Right forelimb (tissue), 1 donor: ENCODE measurements around the gene NYAP2.

Experiments used
- DNase-seq: peaks from one replicate; pipeline ENCODE4 v3.0.0-alpha.2; 2018

The NYAP2 gene

GRCh38 chr2:225487878-225488416 is 88.4 kb downstream of the NYAP2 start:
- DNase-seq: no peak

- no peak for DNase-seq
Observed at GRCh38 chr2:225488743-225489142, 89.2 kb downstream of the NYAP2 start.

GRCh38 chr2:225493420-225494099 is 94.0 kb downstream of the NYAP2 start:
- DNase-seq: no peak

- DNase-seq: no peak
Observed at GRCh38 chr2:225494100-225494459, 94.6 kb downstream of the NYAP2 start.

- no peak for DNase-seq
Observed at GRCh38 chr2:225495706-225496105, 96.2 kb downstream of the NYAP2 start.

GRCh38 chr2:225496568-225496967 is 97.1 kb downstream of the NYAP2 start:
- DNase-seq: no peak

- DNase-seq: no peak
Observed at GRCh38 chr2:225497166-225497565, 97.7 kb downstream of the NYAP2 start.

GRCh38 chr2:225501022-225501421 is 101.5 kb downstream of the NYAP2 start:
- no peak for DNase-seq

GRCh38 chr2:225502971-225503370 is 103.5 kb downstream of the NYAP2 start:
- no peak for DNase-seq

GRCh38 chr2:225510796-225511195 is 111.3 kb downstream of the NYAP2 start:
- DNase-seq: no peak

- DNase-seq: no peak
Observed at GRCh38 chr2:225512469-225512868, 113.0 kb downstream of the NYAP2 start.

GRCh38 chr2:225512876-225513540 is 113.5 kb downstream of the NYAP2 start:
- no peak for DNase-seq

- no peak for DNase-seq
Observed at GRCh38 chr2:225515033-225515432, 115.5 kb downstream of the NYAP2 start.

GRCh38 chr2:225526760-225527390 is 127.4 kb downstream of the NYAP2 start:
- DNase-seq: no peak

GRCh38 chr2:225531559-225531958 is 132.0 kb downstream of the NYAP2 start:
- no peak for DNase-seq

GRCh38 chr2:225532096-225532495 is 132.6 kb downstream of the NYAP2 start:
- DNase-seq: no peak

- DNase-seq: no peak
Observed at GRCh38 chr2:225534037-225534436, 134.5 kb downstream of the NYAP2 start.

GRCh38 chr2:225534697-225535096 is 135.2 kb downstream of the NYAP2 start:
- no peak for DNase-seq

GRCh38 chr2:225536036-225536435 is 136.5 kb downstream of the NYAP2 start:
- DNase-seq: no peak

GRCh38 chr2:225543626-225544025 is 144.1 kb downstream of the NYAP2 start:
- no peak for DNase-seq

- no peak for DNase-seq
Observed at GRCh38 chr2:225556461-225556860, 157.0 kb downstream of the NYAP2 start.

GRCh38 chr2:225558399-225559071 is 159.0 kb downstream of the NYAP2 start:
- DNase-seq: no peak

GRCh38 chr2:225559072-225559415 is 159.5 kb downstream of the NYAP2 start:
- DNase-seq: no peak

GRCh38 chr2:225566798-225567197 is 167.3 kb downstream of the NYAP2 start:
- DNase-seq: no peak
